Right atrium auricular region (tissue), 2 donors: Measurements from ENCODE around the gene MTMR3. TPM values are rescaled to one million over a fixed set of nuclear protein-coding genes. Genes with fewer than 3 reads are reported as not detected.

Source experiments
- DNase-seq: peaks from one replicate; pipeline ENCODE4 v3.0.0-alpha.2; 2019; ENCODE audit warnings: low spot score
- H3K27ac ChIP-seq, 2 donors: fragments of 200-600 bp; sonication (generic); 1 replicate in 1 of 2; 2 replicates in 1 of 2; pipeline ENCODE4 v1.5.1; 2016 to 2019
- H3K27me3 ChIP-seq, 2 donors: fragments of 200-600 bp; sonication (generic); one replicate each; pipeline versions ENCODE4 v1.5.1 to v1.6.0; 2017 to 2019
- H3K36me3 ChIP-seq: fragments of 200-600 bp; sonication (generic); one replicate; pipeline ENCODE4 v1.5.1; 2016
- H3K4me1 ChIP-seq, 2 donors: fragments of 200-600 bp; sonication (generic); one replicate each; pipeline versions ENCODE4 v1.5.1 to v1.6.0; 2017 to 2019
- H3K4me3 ChIP-seq, 2 donors: fragments of 200-600 bp; sonication (generic); 1 replicate in 1 of 2; 2 replicates in 1 of 2; pipeline ENCODE4 v1.5.1; 2017 to 2019; ENCODE audit warnings: mild to moderate bottlenecking in 1 of 2, moderate library complexity in 1 of 2
- H3K9me3 ChIP-seq, 2 donors: fragments of 200-600 bp; sonication (generic); one replicate each; pipeline ENCODE4 v1.5.1; 2019
- total RNA-seq, 2 donors: library from RNA; depleted of rRNA; stranded (reverse); fragments of >200 nt; gene quantifications; one replicate each; pipeline ENCODE4 v1.1.0, GENCODE V29; 2016
- TF ChIP-seq, protein P1 (sequence below), 2 donors: fragments of 200-600 bp; sonication (generic); IDR thresholded peaks; one replicate each; pipeline ENCODE4 v1.5.1; 2019; ENCODE audit warnings: antibody characterized with exemption in 2 of 2

Gene MTMR3
- total RNA-seq, 2 donors from 2014 or later = 27.2 to 38.1 TPM

GRCh38 chr22:30047364-30047738, 164.4 kb downstream of the MTMR3 start:
- H3K36me3 ChIP-seq = no peaks in the 10 kb centered on the region
- TF ChIP-seq, protein P1, sequence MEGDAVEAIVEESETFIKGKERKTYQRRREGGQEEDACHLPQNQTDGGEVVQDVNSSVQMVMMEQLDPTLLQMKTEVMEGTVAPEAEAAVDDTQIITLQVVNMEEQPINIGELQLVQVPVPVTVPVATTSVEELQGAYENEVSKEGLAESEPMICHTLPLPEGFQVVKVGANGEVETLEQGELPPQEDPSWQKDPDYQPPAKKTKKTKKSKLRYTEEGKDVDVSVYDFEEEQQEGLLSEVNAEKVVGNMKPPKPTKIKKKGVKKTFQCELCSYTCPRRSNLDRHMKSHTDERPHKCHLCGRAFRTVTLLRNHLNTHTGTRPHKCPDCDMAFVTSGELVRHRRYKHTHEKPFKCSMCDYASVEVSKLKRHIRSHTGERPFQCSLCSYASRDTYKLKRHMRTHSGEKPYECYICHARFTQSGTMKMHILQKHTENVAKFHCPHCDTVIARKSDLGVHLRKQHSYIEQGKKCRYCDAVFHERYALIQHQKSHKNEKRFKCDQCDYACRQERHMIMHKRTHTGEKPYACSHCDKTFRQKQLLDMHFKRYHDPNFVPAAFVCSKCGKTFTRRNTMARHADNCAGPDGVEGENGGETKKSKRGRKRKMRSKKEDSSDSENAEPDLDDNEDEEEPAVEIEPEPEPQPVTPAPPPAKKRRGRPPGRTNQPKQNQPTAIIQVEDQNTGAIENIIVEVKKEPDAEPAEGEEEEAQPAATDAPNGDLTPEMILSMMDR (IDR thresholded peaks at IDR 0.05) = no peak
- no peaks in the 10 kb centered on the region for H3K27me3 ChIP-seq
- no peaks in the 10 kb centered on the region for H3K9me3 ChIP-seq
- no peak overlapping the region for H3K27ac ChIP-seq
- H3K4me1 ChIP-seq = no peaks in the 10 kb centered on the region
- H3K4me3 ChIP-seq = no peak overlapping the region
- DNase-seq = no peak

- Histone ChIP-seq H3K27ac (no peak overlapping the region), H3K4me3 (no peak overlapping the region), H3K9me3 (no peaks in the 10 kb centered on the region), H3K4me1 (no peaks in the 10 kb centered on the region), H3K36me3 (no peaks in the 10 kb centered on the region), H3K27me3 (no peaks in the 10 kb centered on the region)
- TF ChIP-seq, protein P1 (IDR thresholded peaks at IDR 0.05) = no peak
- no peak for DNase-seq
These were observed 165.7 kb downstream of the MTMR3 start for GRCh38 chr22:30048681-30049080.

GRCh38 chr22:30054067-30054763, 171.2 kb downstream of the MTMR3 start:
- TF ChIP-seq, protein P1 (IDR thresholded peaks at IDR 0.05) = no peak
- Histone ChIP-seq H3K4me1 (no peaks in the 10 kb centered on the region), H3K27ac (no peak overlapping the region), H3K9me3 (peaks cover 0 to 16% of the 10 kb centered on the region in 2 donors), H3K27me3 (no peaks in the 10 kb centered on the region), H3K36me3 (no peaks in the 10 kb centered on the region), H3K4me3 (no peak overlapping the region)
- no peak for DNase-seq

- DNase-seq = no peak
- Histone ChIP-seq H3K4me3 (no peak overlapping the region), H3K27me3 (no peaks in the 10 kb centered on the region), H3K9me3 (peaks cover 0 to 16% of the 10 kb centered on the region in 2 donors), H3K4me1 (no peaks in the 10 kb centered on the region), H3K36me3 (no peaks in the 10 kb centered on the region), H3K27ac (no peak overlapping the region)
- TF ChIP-seq, protein P1 (IDR thresholded peaks at IDR 0.05) = no peak
These were observed 171.7 kb downstream of the MTMR3 start for GRCh38 chr22:30054764-30055069.

- Histone ChIP-seq H3K36me3 (no peaks in the 10 kb centered on the region), H3K27ac (no peak overlapping the region)
- DNase-seq = no peak
These were observed 173.0 kb downstream of the MTMR3 start for GRCh38 chr22:30056015-30056414.

More at GRCh38 chr22:30056015-30056414, 173.0 kb downstream of the MTMR3 start:
- Histone ChIP-seq H3K4me3 (no peak overlapping the region), H3K9me3 (peaks cover 0 to 16% of the 10 kb centered on the region in 2 donors), H3K27me3 (no peaks in the 10 kb centered on the region), H3K4me1 (no peaks in the 10 kb centered on the region)
- TF ChIP-seq, protein P1 (IDR thresholded peaks at IDR 0.05) = no peak
